Coronary artery (tissue), 2 donors: ENCODE data around the gene NPR3.

ENCODE experiments used
- DNase-seq: peaks from one replicate; pipeline ENCODE4 v3.0.0-alpha.2; 2017; ENCODE audit warnings: low spot score
- H3K27ac ChIP-seq, 2 donors: fragments of 200-600 bp; sonication (generic); one replicate each; pipeline ENCODE4 v1.5.1; 2016 to 2019
- H3K4me3 ChIP-seq: fragments of 200-600 bp; sonication (generic); 2 replicates; pipeline ENCODE4 v1.5.1; 2016; ENCODE audit warnings: mild to moderate bottlenecking, moderate library complexity
- TF ChIP-seq, protein P1 (sequence below): fragments of 200-600 bp; sonication (generic); IDR thresholded peaks from one replicate; pipeline ENCODE4 v1.5.1; 2019; ENCODE audit warnings: antibody characterized with exemption

Gene NPR3, protein sequence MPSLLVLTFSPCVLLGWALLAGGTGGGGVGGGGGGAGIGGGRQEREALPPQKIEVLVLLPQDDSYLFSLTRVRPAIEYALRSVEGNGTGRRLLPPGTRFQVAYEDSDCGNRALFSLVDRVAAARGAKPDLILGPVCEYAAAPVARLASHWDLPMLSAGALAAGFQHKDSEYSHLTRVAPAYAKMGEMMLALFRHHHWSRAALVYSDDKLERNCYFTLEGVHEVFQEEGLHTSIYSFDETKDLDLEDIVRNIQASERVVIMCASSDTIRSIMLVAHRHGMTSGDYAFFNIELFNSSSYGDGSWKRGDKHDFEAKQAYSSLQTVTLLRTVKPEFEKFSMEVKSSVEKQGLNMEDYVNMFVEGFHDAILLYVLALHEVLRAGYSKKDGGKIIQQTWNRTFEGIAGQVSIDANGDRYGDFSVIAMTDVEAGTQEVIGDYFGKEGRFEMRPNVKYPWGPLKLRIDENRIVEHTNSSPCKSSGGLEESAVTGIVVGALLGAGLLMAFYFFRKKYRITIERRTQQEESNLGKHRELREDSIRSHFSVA

DNA sequence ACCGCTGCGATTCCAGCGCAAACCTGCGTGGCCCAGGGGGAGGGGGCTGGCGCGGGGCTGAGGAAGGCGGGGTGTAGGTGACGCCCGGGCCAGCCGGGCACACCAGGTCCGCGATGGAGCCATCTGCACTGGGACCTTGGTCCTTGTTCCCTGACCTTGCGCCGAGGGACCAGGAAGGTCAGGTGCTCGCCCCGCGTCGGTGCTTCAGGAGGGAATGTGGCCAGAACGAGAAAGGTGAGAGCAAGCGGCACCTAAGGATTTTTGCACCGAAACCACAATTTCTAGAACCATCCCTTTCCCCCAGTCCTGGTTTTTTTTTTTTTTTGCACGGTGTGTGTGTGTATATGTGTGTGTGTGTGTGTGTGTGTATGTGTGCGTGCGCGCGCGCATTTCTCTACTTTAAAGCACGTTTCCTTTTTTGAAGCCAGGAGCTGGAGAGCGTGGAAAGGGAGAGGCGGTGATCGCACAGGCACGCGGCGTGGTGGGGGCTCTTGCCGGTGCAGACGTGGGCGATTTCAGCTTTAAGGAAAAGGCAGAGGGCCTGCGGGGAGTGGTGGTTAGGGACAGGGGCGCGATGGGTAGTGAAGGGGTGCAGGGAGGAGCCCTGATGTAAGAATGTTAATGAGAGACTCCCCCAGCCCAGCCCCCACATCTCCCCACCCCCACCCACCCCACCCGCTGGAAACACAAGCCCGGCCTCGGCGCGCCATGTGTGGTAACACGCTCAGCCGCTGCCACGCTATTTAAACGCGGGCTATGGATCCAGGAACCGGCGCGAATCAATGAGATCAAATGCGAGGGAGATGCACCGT lies at the start of gene NPR3:
Gene NPR3, plus strand, starts transcription at position 772 of the 812 bp plus-strand sequence. CDS start 456 bp downstream, outside the sequence.
- TF ChIP-seq, protein P1, sequence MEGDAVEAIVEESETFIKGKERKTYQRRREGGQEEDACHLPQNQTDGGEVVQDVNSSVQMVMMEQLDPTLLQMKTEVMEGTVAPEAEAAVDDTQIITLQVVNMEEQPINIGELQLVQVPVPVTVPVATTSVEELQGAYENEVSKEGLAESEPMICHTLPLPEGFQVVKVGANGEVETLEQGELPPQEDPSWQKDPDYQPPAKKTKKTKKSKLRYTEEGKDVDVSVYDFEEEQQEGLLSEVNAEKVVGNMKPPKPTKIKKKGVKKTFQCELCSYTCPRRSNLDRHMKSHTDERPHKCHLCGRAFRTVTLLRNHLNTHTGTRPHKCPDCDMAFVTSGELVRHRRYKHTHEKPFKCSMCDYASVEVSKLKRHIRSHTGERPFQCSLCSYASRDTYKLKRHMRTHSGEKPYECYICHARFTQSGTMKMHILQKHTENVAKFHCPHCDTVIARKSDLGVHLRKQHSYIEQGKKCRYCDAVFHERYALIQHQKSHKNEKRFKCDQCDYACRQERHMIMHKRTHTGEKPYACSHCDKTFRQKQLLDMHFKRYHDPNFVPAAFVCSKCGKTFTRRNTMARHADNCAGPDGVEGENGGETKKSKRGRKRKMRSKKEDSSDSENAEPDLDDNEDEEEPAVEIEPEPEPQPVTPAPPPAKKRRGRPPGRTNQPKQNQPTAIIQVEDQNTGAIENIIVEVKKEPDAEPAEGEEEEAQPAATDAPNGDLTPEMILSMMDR = no peak

DNA sequence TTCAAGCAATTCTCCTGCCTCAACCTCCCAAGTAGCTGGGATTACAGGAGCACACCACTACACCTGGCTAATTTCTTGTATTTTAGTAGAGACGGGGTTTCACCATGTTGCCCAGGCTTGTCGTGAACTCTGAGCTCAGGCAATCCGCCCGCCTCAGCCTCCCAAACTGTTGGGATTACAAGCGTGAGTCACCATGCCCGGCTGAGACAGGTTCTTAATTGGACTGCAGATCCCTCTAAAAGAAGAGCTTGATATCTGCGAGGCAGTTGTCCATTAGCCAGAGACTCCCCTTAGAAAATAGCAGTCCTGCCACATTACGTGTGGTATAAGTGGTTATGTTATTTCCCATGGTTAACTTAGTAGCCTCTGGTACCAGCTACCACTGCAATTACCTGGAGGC lies 46.6 kb upstream of the NPR3 start:
- Histone ChIP-seq H3K4me3 (no peak overlapping the region), H3K27ac (no peak overlapping the region)
- TF ChIP-seq, protein P1 = no peak
- no peak for DNase-seq

More for the DNA sequence above, at the start of gene NPR3:
- H3K4me3 ChIP-seq = peak within 1 kb of the TSS; percentile 93
- DNase-seq = no peak
- peak within 1 kb of the TSS; percentile 74 to 92 for H3K27ac ChIP-seq

DNA sequence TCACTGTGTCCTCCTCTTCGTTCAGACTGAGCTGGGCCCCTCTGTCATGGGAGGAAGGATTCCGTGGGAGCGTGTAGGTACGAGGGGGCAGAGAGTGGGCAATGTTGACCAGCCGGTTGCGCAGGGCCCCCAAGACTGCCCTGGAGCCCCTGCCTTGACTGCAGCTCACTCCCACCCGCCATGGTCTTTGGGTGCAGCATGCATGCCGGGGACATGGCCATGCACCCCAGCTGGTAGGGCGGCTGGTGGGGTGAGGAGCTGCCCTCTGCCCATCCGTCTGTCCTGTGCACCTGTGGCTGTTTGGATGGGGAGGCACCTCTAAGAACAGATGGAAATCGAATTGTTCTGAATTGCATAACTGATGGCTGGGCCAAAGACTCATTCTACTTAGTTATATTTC lies 42.6 kb upstream of the NPR3 start:
- Histone ChIP-seq H3K27ac (no peak overlapping the region), H3K4me3 (no peak overlapping the region)
- TF ChIP-seq, protein P1 = no peak
- DNase-seq = no peak

DNA sequence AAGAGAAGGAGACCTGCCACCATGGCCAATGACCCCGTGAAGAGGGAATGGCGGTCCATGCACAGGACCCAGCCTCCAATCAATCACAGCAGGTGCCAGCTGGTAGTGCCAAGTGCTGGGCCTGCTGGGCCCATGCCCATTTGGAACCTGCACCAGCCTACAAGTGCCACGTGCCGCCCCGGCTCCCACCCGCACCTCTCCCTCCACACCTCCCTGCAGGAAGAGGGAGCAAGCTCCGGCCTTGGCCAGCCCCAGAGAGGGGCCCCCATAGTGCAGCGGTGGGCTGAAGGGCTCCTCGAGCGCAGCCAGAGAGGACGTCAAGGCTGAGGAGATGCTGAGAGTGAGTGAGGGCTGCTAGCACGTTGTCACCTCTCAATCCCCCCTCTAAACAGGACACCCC lies 37.8 kb upstream of the NPR3 start:
- H3K27ac ChIP-seq = no peak overlapping the region
- no peak for DNase-seq
- no peak overlapping the region for H3K4me3 ChIP-seq
- TF ChIP-seq, protein P1 = no peak

DNA sequence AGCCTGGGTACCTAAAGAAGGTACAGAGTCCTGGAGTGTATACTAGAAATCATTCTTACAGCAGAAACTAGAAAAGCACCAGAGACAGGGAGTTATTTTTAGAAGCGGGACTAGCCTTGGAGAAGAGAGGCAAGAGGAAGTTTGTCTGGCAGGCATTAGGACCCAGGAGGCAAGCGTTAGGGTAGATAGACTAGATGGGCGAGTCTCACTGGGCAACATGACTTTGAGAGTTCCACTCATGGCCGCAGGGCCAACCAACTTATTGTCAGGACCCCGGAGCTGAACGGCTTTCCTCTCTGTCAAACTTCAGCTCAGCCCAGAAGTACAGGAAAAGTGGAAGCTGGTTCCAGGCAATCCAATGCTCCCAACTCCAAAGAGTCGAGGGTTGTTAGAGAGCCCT lies 34.1 kb upstream of the NPR3 start:
- DNase-seq = no peak
- Histone ChIP-seq H3K27ac (no peak overlapping the region), H3K4me3 (no peak overlapping the region)
- TF ChIP-seq, protein P1 = no peak

DNA sequence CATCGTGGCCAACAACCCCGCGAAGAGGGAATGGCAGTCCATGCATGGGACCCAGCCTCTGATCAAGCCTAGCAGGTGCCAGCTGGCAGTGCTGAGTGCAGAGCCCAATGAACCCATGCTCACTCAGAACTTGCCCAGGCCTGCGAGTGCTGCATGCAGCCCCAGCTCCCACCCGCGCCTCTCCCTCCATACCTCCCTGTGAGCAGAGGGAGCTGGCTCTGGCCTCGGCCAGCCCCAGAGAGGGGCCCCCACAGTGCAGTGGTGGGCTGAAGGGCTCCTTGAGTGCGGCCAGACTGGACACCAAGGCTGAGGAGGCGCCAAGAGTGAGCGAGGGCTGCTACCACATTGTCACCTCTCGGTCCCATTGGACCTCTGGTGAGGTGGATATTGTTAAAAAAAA lies 32.6 kb upstream of the NPR3 start:
- TF ChIP-seq, protein P1 = no peak
- no peak overlapping the region for H3K4me3 ChIP-seq
- no peak overlapping the region for H3K27ac ChIP-seq
- no peak for DNase-seq
